ENCODE results near the gene GLE1.

- TF ChIP-seq CTCF (IDR thresholded peaks at IDR 0.05; ENCODE audit: low read depth, low read length, poor library complexity, severe bottlenecking) (no peak), EZH2phosphoT487 (IDR thresholded peaks at IDR 0.05; ENCODE audit: borderline replicate concordance, low read length) (no peak)
Measured at GRCh38 chr9:128565578-128565977, 61.1 kb downstream of the GLE1 start.
